ENCODE measurements around the gene MAN1A1.

MAN1A1 gene

DNA sequence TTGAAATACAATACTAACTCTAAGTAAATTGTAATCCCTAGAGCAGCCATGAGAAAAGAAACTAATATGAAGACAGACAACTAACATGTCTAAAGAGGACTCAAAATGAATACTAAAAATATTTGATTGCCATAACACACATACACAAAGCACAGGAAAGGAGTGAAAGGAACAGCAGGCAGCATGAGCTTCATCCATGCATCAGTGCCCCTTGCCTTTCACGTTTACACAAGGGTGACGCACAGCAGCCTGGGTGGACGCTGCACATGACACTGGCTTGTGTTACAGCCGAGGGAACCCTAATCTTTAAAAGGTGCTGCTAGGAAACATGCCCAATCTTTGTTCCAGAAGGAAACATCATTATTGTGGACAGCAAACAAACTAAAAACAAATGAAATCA is 123.5 kb downstream of the MAN1A1 start:
- no peak for DNase-seq

DNA sequence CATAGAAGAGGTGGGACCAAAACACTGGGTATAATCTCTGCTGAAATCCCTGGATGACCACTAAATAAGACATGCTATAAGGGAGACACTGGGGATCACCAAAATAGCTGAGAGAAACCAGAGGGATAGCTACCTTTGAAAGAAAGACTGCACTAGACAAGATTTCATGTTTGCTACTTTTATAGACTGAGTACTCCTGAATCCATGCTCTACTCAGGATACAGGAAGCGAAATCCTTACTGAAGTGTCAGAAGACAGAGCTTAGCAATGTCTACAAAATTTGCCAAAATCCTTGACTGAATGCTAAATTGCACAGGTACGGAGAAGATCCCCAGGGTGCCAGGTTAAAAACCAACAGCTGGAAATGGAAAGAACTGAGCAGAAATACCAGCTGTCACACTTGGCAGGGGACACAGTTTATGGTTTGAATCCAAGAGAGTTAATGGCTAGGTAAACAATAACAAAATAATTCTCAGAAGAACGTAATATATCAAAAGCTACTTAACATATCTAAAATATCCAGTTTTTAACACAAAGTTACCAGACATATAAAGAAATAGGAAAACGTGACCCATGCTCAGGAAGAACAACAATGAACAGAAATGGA is 125.4 kb downstream of the MAN1A1 start:
- no peak for DNase-seq

DNA sequence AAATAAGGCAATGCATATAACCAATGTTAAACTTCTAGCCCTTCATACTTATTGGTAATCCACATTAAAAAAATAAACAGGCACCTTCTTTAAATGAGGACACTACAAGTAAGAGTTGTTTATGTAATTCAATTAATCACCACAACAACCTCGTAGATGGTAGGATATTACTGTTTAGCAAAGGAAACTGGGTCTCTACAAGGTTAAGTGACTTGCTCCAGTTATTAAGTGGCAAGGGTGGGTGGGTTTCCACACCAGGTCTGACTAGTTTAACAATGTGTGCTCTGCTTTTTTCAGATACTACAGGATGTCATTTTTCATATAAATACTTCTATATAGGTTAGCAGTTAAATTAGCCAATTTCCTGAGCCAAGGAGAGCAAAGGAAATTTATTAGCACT is 129.1 kb downstream of the MAN1A1 start:
- no peak for DNase-seq

DNA sequence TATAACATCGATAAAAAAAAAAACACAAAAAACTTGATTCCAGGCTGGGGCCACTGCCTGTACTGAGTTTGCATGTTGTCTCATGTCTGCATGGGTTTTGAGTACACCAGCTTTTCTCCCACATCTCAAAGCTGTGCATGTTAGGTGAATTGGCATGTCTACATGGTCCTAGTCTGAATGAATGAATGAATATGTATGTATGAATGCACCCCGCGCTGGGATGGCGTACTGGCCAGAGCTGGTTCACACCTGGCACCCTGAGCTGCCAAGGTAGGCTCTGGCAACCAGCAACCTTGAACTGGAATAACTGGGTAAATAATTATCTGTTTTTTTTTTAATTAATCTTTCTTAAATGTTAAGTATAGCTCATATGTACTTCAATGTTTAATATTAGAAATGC is 131.0 kb downstream of the MAN1A1 start:
- DNase-seq: no peak

DNA sequence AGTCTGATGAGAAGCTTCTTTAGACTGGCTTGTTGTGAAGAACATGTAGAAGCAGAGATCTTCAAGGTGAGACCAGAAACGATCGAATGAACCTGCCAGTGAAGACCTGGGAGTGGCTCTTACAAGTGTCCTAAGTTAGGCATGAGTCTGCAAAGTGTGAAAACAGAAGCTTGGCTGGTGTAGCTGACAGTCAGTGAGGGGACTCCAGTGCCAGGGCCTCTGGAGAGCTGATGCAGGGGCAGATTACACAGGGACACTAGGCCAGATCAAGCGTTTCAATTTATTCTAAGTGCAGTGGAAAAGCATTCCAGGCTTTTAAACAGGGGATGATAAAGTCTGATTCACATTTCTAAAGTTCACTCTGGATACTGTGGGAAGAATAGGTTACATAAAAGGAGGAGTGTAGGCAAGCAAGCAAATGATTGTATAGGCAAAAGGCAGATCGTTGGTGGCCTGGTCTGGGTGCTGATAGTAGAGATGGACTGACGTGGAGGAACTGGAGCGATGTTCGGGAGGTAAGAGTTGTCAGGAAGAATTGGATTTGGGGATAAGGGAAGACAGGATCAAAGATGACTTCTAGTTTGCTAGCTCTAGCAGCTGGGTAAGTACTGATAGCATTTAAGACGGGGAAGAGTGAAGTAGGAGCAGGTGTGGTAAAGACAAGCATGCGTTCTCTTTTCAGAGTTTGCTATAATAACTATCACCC is 133.5 kb downstream of the MAN1A1 start:
- no peak for DNase-seq

DNA sequence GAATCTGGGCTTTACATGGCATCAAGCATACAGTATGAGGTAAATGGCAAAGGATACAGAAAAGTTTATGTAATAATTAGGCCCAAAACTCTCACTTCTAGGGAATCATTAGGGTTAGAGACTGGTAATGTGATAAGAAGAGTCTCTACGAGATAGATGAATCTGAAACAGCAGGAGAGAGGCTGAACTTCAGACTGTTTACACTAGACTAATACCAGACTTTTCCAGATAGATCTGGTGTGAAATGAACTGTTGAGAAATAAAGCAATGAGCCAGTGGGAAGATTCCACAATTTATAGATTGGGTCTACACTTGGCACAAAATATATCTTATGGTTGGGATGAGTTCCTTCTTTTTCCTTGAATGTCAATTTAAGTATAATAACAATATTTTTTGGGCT is 134.3 kb downstream of the MAN1A1 start:
- DNase-seq: no peak

DNA sequence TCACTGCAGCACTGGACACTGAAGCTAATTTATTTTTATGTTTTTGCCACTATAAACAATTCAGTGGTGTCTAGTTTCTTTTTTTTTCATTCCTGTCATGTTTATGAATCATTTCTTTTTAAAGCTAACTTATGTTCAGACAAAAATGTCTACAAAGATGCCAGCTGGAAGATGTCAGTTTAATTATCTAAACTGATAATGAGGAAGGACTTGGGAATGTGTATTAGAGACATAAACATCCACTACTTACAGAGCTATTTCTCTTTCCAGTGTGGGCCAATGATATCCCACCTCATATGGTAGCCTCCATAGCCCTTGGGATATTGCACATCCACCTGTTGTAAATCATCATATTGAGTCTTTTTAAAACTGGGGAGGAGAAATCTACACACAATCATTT is 139.0 kb downstream of the MAN1A1 start:
- no peak for DNase-seq

DNA sequence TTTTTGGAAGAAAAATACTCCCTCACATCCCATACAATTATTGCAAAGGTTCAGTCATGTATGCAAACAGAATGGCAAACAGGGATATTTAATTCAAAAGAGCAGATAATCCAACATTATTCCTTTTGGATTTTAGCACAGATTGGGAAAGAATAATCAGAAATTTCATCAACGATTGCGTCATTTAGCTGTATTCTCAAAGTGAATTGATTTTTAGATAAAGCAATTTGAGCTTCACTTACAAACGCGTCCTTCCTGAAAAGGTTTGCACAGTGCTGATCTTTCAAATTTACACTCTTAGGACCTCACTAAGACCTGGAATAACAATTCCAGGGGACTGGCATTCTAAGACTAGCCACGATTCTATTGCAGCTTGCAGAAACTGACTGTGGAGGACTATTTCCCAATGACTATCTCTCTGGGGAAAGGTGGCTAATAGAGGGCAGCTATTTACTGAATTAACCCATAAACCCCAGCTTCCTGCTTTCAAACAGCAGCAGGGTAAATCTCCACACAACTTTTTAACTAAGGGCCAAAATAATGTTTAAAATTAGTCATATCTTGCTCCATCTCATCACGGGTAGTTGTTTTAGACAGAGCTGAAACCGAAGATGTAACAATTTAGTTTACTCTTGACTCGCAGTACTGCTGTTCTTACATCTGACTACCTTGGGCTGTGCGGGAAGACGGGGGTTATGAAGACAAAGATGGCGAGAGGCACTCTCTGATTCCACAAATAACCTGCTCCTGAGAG is 139.9 kb downstream of the MAN1A1 start:
- DNase-seq: no peak

DNA sequence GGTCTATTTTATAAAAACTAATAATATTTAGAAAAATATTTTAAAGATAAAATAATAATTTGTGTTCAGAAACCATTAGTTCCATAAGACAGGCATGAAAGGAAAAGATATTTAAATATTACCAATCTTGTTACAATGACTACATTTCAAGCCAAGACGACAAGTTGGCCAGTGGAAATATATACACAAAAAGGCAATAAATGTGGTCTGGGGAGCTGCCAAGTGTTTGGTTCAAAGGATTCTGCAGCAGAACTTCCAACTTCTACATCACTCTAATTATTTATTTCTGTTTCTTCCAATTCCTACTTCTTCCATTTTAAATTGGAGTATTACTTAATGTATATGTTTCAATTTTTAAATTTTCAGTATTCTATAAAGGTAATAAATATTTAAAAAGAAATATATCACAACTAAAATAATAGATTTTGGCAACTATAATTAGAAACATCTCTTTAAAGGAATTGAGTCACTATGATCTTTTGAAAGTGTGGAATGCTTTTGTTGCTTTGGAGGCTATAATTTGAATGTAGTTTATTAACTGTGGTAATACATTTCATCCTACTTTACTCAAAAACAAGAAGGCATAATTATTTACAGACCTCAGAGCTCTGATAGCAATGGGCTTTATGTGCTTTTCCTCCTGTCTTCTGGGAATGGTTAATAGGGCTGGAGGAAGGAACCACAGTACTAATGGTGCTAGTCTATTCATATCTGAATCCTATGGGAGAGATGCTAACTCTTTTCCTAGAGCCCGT is 141.4 kb downstream of the MAN1A1 start:
- no peak for DNase-seq

DNA sequence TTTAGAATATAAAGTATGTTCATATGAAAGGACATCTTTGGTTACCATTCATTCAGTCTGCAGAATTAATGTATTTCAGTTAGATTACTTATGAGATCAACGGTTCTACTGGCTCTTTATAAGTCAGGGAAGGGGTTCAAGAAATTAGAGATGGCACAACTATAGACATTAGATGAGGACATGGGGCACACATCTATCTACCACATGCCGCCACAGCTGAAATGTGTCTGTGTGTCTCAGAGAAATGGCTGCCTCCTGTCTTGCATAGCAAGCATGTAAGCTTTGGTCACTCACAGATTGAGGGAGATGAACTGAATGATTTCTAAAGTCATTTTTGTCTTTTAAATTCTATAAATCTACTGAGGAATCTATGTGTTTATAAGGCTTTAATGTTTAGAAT is 142.2 kb downstream of the MAN1A1 start:
- no peak for DNase-seq

DNA sequence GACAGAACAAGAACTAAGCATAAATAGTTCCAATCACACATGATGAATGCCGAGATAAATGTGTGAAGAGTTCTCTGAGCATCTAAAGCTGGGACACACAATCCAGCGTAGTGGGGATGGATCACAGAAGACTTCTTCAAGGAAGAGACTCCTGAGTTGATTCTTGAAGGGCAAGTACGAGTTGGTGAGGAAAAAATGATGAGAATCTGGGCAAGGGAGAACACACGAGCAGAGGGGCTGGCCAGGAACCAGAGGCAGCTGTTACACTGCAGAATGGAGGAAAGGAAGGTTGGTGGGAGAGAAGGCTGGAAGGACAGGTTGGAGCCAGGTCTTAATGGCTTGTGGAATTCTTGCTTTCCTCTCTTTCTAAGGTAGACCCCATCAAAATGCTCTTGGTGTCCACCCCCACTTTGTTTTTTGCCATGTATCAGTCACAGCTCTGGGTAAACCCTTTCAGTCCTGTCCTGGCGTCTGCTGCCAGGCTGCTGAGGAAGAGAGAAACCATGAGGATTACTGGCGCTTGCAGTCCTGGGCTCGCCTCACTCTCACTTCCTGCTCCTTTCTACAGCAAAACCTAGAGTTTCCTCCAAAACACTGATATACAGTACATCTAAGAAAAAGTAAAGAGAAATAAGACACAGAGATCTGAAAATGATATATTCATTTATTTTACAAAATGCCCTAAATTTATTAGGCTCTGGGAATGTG is 143.5 kb downstream of the MAN1A1 start:
- no peak for DNase-seq

DNA sequence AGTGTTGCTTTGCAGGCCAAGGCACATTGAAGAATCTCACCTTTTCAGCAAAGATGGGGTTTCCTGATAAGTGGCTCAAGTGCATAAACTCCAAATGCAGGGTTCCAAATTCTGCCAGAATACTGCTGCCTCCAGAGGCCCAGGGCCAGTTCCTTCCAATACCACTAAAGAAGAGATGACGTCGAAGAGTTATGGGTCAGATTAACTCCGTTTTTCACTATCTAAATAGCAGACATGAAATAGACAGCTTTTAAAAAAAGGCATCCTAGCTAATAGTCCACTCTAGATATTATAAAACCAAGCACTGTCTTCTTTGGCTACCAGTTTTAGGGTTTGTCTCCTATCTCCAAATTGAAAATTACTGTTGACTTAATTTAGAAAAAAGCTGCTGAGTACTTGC is 144.8 kb downstream of the MAN1A1 start:
- DNase-seq: no peak

DNA sequence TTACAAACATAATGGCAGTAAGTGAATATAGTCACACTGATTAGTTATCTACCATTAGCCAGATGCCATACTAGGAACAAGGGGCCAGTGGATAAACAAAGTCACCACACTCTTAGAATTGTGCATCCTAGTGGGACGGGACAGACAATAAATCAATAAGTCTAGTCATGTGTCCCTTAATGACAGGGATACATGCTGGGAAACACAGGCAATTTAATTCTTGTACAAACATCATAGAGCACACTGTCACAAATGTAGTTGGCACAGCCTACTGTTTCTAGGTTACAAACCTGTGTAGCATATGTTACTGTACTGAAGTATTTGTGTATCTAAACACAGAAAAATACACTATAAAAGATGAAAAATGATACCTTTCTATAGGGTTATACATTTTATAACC is 148.1 kb downstream of the MAN1A1 start:
- DNase-seq: no peak

DNA sequence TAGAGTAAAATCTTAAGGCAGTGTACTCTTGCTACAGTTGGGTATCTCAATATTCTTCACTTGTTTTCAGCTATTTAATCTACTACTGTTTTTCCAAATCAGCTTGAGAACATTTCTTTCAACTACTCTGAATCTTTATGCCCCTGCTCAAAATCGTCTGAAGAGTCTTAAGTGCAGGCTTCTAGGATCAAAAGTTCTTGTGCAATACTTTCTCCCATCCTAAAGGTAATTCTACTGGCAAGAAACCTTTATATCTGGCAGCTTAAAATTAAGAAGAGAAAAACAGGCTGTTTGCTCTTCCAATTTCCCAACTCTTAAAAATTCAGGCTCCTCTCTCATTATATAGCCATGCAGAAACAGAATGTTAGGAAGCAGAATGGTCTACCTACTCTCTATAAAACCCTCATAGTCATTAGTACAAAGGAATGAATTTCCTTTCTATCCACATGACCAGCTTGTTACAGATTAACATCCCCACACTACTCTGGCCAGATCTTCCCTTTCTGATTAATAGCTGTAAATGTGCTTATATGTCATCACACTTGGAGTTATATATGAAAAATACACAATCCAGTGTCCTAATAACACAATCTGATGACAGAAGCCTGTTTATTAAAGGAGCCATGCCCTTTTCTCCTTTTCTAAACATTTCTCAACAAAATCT is 148.9 kb downstream of the MAN1A1 start:
- DNase-seq: no peak

DNA sequence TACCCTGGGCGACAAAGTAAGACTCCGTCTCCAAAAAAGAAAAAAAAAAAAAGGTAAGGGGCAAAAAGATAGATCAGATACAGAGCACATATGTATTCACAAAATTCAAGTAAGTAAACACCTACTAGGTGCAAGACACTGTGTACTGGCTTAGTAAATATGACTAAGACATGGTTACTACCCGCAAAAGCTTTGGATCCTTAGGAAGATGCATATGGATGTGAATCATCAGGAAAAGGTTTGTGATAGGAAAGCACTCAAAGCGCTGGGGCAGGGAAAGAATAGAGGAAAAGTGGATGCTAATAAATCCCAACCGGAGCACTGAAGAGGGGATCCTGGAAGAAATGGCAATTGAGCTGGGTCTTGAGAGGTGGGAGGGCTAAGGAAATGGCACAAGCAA is 152.3 kb downstream of the MAN1A1 start:
- DNase-seq: no peak

DNA sequence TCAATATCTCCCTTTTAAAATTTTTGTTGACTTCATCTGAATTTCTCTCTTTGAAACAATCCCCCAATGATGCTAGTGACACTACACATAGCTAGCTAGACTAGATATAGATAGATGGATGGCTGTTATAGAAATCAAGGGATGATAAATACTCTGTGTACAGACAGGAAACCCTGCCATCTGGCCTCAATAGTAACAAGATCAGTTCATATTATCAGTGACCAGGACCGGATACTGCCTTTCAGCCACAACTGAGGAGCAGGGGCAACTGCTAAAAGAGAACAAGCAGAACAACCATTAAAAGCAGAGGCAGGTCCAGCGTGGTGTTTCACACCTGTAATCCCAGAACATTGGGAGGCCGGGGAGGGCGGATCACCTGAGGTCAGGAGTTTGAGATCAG is 152.8 kb downstream of the MAN1A1 start:
- no peak for DNase-seq

DNA sequence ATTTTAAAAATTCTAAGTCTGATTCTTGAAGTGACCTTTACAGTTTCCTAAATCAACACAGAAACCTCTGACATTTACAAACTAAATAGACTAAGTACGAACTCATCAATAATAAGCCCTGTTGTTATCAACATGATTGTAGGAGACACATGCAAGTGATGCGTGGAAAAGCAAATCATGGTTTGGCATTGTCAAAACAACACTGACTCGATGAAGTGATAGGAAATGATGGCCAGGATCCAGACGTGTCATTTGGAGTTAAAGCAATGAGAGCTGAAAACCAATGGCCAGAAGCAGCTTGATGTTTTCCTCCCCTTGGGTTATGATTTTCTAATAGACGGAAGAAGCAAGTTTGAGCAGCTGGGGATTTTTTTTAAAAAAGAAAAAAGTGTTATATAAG is 153.7 kb downstream of the MAN1A1 start:
- no peak for DNase-seq

DNA sequence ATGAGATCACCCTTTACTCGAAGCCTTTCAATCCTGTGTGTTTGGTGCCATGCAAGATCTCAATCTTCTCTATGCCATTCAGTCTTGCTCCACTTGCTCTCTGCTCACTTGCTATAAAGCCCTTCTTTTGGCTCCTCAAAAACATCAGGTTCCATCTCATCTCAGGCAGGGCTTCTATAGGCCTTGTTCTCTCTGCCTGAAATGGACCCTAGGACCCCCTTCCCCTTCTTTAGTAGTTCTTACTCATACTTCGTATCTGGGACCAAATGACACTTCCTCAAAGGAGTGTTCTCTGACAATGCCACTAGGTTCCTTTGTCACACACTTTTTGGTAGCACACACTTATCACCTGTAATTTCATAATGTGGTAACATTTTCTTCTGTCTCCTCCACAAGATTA is 154.4 kb downstream of the MAN1A1 start:
- no peak for DNase-seq

DNA sequence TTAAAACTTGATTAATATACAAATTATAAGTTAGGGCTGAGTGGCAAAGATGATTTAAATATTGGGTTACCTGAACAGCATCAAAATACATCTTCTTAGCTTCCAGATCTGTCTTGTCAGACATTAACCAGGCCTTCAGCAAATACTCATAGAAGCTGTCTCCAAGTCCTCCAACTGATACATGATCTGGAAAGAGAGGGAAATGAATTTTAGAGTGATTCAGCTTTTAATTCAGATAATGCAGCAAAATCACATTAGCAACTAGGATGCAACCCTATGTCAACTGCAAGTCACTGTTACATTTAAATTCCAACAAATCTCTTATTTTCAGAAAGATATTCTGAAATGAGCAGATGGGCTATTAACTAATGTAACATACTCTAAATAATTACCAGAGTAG is 155.9 kb downstream of the MAN1A1 start:
- DNase-seq: no peak

DNA sequence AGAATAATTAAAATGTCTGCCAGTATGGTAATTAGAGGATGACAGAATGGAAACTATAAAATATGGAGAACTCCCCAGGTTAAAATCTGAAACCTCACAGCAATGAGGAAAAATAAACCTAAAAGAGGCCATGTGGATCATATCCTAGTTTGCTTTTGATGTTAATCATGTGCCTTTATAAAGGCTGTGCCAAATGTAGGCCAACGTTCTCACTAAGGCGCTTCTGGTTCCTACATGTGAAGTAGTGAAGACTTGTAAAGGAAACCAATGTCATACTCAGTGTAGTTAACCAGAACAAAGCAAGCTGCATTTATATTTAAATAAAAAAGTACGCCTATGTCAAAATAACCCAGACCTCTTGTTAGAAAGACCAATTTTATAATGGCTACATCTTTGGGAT is 157.4 kb downstream of the MAN1A1 start:
- no peak for DNase-seq

DNA sequence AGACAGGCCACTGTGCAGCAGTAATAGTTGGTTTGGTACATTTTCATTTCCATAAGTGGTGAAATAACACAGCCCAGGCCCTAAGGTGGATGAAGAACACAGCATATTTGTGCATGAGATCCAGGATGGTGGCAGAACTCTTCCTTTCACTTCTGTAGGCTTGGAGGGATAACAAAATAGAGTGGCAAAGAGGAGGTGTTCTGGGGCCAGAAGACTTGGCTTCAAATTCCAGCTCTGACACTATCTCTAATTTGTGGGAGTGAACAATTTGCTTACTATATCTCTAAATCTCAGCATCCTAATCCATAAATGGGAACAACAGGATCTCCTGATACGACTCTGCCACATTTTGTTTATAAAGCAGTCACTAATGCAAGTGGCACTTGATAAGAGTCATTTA is 159.4 kb downstream of the MAN1A1 start:
- DNase-seq: no peak

DNA sequence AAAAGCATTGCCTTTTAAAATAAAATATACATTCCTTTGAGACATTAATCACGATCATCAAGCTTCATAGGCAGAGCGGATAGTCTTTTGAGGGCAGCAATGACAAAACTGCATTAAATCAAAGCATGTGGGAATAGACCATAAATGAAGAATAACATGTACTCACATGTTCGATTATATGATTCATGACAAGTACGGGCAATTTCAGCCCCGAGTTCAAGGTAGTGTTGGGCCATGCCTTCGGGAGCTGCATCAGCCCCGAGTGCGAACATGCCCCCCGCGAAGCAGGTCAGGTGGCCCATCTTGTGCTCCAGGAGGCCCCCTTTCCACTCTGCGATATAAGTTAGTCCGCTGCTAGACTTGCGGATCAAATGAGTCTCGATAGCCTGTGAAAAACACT is 160.1 kb downstream of the MAN1A1 start:
- no peak for DNase-seq

Data from T-helper 9 cell (primary cell).